GM21360 (cell line): ENCODE data around the gene DNHD1.

Experiments
- ATAC-seq: cut with Tn5 transposase; IDR thresholded peaks from one replicate; pipeline ENCODE4 v1.9.1; 2021; ENCODE audit warnings: mild to moderate bottlenecking, moderate library complexity; ENCODE audit not compliant: unreplicated experiment

DNHD1 gene

DNA sequence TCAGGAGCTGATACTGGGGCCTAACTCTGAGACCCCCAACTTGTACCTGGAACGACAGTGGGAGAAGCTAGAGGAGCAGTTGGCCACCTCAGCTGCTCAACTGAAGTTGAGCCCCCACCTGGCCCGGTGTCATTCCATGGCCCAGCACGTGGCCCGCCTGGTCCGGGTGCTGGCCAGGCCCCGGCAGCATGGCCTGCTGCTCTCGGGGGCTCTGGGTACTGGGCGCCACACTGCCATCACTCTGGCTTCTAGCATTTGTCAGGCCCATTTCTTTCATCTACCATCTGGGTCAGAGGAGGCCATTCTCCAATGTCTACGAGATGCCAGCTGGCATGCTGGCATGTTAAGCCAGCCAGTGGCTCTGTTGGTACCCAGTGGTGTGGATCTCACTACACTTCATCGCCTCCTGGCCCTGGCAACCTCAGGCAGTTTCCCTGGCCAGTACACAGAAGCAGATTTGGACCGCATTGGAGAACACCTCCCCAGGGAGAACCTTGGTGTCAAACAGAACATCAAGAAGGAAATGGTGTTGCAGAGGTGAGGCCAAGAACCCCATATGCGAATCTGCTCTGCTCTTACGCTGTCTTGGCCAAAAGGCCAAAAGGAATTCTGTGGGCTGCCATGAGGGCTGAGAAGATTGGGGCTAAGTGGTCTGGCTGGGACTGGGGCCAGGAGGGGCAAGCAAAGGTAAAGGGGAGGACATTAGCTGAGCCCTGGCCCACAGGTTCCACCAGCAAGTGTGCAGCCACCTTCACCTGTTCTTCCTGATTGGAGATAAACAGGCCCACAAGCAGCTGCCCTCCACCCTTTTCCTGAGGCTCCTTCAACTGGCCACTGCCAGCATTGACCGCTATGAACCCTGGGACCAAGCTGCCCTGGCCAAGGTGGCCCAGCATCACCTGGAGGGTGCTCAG, 60.9 kb downstream of the DNHD1 start:
- no peak for ATAC-seq

DNA sequence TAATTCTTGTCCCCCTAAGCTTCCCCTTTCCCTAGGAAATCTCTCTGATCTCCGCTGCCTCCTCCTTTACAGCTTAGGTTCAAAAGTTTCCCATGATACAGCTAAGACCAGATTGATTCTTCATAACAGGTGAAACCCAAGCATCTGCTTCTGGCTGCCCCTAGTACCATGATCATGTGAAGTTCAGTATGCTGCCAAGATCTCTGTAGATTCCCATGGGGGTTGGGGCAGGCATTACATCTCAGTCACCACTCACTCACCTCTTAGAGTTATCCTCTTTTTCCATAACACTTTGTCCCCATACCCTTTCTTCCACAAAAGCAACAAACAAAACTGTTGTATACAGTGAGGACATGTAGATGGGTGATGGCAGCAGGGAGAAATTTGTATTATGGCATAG, 62.3 kb downstream of the DNHD1 start:
- ATAC-seq = no peak

DNA sequence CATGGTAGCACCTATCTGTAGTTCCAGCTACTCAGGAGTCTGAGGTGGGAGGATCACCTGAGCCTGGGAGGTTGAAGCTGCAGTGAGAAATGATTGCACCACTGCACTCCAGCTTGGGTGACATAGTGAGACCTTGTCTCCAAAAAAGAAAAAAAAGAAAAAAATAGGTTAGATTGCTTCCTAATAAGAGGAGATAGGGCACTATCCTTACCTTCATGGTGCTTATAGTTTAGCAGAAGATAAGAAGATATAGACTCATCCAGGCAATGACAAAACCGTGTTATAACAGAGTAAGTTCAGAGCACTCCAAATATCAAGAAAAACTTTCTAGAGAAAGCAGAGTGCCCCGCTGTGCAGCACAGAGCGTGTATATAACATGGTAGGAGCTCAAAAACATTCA, 64.2 kb downstream of the DNHD1 start:
- no peak for ATAC-seq

DNA sequence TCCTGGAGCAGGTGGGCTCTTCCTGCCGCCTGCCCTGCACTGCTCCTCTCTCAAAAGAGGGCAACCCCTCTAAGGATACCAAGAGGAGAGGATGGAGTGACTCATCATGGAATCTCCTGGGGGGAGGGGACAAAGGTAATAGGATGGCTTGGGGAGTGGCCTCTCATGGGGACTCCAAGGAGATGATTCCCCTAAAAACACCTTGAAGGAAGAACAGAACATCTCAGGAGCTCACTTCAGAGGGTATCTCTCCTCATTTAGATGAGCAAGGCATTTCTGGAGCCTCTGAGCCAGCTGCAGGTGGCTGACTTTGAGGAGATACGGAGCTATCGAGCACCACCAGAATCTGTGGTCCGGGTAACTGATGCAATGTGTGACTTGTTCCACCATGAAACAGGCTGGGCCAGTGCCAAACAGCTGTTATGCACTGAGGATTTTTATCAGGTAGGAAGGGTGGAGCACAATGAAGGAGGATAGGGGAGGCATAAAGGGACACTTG, 66.1 kb downstream of the DNHD1 start:
- no peak for ATAC-seq

DNA sequence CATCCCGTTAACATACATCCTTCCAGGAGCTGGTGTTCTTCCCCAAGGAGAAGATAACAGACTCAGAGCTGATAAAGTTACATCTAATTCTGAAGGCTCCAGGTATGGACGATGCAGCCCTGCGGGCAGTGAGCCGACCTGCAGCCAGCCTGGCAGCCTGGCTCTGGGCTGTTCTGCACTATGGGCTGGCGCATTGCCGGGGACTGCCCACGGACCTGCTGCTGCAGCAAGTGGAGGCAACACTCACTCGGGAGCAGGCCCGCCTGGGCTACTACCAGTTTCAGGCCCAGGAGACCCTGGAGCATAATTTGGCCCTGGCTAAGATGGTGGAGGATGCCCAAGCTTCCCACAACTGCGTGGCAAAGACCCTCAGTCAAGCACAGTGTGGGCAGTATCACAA, 66.6 kb downstream of the DNHD1 start:
- ATAC-seq = no peak

DNA sequence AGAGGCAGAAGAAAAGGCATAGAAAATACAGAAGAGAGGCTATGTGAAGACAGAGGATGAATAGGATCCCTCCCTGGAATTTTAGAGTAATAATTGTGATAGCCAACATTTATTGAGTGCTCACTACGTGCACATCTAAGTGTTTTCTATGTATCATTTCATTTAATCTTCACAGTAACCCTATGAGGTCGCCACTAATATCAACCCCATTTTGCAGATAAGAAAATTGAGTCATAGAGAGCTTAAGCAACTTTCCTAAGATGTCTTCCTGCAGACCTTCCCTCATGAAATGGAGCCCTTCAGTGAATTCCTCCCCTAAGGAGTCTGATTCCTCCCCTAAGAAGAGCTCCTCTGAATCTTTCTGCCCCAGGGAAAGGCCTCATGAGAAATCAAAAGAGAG, 68.2 kb downstream of the DNHD1 start:
- no peak for ATAC-seq

DNA sequence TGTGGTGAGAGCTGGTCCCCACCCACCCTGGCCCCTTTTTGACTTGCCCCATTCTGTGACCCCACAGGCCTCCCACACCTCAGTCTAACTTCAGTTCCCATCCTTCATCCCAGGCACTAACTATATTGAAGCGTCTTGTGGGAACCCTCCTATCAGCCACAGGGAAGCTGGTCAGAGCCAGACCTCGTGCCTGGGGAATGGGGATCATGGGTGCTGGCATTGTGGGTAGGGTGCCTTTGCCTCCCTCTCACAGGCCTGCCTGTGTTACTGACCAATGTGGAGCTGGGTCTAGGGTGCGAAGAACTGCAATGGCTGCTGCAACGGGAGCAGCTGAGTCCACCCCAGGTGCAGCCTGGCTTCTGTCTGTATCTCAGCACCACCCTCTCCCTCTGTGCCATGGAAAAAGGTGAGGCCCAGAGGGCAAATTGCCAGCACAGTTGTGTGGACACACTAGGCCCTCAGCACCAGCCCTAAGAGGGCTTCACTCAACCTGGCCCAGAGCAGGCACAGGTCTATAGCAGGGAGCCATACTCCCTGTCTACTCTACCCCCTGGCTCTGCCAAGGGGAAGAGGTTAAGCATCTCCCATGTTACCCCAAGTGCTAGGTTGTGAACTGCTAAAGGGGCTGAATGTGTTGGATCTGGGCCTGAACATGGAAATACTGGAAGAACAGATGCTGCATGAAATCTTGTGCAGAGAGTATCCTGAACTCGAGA, 69.1 kb downstream of the DNHD1 start:
- no peak for ATAC-seq

DNA sequence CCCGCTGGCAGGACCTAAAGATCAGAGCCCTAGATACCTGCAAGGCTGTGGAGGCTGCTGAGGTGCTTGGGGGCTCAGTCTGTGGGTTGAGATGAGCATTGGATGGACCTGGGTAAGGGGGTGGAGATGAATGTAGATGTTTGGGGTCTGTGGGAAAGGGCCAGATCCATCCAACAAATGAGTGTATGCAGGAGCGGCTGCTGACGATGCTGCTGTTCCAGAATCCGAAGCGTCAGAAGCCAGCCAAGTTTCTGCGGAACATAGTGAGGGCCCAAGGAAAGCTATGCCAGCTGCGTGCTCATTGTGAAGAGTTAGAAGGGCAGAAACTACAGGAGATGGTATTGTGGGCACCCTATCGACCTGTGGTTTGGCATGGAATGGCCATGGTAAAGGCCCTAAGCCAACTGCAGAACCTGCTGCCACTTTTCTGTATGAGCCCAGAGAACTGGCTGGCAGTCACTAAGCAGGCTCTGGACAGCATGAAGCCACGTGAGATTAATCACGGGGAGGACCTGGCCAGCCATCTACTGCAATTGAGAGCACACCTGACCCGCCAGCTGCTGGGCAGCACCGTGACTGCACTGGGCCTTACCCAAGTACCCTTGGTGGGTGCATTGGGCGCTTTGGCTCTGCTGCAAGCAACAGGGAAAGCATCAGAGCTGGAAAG, 69.8 kb downstream of the DNHD1 start:
- ATAC-seq = no peak

DNA sequence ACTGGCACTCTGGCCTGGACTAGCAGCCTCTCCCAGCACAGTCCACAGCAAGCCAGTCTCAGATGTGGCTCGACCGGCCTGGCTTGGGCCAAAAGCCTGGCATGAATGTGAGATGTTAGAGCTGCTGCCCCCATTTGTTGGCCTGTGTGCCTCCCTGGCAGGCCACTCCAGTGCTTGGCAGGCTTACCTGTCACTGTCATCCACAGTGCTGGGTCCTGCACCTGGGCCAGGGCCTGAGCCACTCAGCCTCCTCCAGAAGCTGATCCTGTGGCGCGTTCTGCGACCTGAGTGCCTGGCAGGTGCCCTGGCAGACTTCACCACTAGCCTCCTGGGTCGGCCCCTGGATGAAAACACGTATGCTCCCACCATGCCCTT, 70.3 kb downstream of the DNHD1 start:
- no peak for ATAC-seq

DNA sequence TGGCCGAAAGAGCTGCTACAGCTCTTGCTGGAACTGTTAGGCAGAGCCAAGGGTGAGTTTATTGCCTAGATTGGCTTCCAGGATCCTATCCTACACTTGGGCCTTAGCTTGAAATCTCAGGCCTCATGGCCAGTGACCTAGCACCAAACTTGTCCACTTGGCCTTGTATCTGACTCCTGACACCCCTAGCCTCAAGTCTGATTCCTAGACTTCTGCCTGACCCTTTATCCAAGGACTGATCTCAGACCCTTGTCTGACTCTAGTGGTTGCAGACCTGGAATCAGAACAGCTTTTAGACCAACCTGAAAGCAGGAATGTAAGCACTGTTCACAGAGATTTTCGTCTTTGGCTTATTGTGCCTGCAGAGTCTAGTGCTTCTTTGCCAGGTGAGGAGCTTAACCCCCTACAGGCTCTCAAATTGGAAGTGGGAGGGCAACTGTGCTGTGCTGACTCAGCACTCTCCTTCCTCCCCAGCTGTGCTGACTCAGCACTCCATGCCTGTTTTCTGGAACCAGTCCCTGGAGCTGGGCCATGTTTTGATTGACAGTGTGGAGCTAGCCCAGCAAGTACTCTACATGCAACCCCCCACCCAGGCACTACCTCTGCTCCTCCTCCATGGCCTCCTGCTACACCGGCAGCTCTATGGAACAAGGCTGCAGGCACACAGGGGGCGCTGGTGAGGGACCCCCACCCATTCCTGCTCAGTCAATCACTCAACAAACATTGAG, 71.3 kb downstream of the DNHD1 start:
- ATAC-seq = no peak

DNA sequence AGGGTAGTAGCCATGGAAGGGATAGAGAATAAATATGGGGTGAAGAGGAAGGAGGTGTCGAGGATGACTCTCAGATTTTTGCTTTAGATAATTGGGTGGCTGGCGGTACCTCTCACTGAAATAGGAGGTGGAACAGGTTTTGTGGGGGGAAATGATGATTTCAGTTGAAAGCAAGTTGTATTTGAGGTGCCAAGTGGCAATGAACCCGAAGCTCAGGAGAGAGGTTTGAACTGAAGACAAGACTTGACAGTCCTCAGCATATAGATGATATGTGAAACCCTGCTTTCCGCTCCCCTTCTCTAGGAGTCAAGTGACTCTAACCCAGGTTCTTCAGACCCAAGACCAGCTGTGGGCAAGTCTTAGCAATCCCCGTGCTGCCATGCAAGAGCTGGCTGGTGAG, 72.6 kb downstream of the DNHD1 start:
- ATAC-seq = no peak

DNA sequence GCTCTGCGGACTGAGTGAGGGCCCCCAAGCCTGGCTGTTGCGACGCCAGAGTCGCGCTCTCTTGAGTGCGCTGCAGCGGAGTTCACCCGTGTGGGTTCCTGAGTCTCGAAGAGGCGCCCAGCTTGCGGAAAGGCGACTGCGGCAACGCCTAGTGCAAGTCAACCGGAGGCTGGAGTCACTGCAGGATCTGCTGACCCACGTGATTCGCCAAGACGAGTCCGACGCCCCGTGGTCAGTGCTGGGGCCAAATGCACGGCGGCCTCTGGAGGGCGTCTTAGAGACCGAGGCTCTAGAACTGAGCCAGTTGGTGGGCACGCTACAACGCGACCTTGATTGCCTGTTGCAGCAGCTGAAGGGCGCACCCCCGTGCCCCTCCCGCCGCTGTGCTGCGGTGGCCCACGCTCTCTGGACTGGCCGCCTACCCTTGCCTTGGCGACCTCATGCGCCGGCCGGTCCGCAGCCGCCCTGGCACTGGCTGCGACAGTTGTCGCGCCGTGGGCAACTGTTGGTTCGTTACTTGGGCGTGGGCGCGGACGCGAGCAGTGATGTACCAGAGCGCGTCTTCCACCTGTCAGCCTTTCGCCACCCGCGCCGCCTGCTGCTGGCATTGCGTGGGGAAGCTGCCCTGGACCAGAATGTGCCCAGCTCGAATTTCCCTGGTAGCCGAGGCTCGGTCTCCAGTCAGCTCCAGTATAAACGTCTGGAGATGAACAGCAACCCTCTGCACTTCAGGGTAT, 73.8 kb downstream of the DNHD1 start:
- ATAC-seq = no peak

DNA sequence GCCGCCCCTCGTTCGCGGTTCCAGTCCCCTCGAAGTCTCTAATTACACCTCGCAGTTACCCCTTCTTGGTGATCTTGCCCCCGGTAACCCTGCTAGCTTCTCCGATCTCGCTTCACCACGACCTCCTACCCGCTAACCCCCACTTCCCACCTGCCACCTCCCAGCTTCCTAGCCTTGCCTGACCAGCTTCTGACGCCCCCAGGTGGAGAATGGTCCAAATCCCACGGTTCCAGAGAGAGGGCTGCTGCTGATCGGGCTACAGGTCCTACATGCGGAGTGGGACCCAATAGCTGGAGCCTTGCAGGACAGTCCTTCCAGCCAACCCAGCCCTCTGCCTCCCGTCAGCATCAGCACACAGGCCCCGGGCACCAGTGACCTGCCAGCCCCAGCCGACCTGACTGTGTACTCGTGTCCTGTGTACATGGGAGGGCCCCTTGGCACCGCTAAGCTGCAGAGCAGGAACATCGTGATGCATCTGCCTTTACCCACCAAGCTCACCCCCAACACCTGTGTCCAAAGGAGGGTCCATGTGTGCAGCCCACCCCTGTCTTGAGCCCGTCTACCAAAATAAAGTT, 74.4 kb downstream of the DNHD1 start:
- ATAC-seq = no peak

DNA sequence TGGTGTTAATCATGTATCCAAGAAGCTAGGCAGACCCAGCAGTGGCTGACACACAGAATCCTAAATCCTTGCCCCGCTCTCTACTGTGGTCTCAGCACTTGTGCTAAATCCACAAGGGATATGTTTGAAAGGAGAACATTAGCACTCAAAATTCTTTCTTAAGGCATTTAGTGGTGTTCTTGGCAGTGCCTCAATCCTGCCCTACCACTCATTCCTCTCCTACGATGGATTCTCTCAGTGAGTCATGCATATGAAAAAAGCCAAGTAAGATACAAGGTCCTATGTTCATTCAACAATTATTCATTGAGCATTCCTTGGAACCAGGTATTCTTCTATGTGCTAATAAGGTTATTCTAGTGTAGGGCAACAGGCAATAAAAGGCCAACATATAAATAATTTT, 75.1 kb downstream of the DNHD1 start:
- no peak for ATAC-seq

DNA sequence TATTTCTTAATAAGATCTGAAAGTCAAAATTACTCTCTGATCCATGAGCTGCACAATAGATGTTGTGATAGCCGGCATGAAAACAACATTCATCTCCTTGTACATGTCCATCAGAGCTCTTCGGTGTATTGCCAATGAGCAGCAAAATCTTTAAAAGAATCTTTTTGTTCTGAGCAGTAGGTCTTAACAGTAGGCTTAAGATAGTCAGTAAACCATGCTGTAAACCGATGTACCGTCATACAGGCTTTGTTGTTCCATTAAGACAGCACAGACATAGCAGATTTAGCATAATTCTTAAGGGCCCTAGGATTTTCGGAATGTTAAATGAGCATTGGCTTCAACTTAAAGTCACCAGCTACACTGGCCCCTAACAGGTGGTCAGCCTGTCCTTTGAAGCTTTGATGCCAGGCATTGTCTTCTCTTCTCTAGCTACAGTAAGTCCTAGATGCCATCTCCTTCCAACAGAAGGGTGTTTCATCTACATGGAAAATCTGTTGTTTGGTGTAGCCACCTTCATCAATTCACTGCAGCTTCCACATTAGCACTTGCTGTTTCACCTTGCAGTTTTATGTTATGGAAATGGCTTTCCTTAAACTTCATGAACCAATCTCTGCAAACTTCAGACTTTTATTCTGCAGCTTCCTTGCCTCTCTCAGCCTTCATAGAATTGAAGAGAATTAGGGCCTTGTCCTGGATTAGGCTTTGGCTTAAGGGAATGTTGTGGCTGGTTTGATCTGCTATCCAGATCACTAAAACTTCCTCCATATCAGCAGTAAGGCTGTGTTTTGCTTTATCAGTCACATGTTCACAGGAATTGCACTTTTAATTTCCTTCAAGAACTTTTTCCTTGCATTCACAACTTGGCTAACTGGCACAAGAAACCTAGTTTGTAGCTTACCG, 78.0 kb downstream of the DNHD1 start:
- ATAC-seq = no peak

DNA sequence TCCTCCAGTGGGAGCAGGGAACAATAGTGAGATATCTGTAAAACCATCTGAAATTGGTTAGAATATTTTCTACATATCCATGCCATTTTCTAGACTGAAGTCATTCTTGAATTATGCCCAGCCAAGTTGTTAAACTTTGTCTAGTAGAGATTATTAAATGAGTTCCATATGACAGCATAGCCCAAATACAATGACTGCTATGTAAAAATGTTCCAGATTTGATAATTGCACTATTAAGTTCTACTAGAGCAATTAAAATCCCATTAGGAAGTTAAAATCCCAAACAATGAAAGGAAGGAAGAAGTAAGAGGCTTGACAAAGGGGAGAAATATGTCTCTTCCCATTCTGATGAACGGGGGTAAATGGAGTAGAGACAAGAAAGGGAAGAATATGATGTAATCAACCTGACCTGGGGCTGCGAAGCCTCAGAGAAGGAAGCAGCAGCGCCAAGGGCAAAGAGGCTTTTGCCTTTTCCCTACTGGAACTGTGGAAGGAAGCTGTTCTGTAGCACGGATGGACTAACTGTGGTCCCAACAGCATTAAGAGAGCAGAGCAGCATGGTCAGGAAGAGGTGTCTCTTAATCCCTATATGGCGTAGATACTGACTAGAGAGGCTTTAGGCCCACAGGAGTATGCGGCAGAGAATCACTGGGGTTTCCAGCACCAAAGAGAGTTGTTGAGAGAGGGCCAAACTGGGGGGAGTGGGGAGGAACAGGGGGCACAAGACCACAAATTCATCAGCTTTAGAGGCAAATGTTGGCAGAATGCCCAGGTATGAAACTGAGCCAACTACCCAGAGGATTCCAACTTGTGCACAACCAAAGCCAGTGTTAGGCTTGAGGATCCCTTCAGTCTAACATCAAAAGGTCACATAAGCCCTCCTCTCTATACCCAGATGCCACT, 79.6 kb downstream of the DNHD1 start:
- no peak for ATAC-seq

DNA sequence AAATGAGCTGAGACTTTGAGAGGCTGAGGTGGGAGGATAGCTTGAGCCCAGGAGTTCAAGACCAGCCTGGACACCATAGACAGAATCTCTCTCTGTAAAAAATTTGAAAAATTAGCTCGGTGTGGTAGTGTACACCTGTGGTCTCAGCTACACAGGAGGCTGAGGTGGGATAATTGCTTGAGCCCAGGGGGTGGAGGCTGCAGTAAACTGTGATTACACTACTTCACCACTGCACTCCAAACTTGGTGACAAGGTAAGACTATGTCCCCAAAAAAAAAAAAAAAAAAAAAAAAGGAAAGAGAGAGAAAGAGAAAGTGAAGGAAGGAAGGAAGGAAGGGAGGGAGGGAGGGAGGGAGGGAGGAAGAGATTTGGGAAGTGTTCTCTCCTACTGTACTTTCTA, 81.1 kb downstream of the DNHD1 start:
- no peak for ATAC-seq

DNA sequence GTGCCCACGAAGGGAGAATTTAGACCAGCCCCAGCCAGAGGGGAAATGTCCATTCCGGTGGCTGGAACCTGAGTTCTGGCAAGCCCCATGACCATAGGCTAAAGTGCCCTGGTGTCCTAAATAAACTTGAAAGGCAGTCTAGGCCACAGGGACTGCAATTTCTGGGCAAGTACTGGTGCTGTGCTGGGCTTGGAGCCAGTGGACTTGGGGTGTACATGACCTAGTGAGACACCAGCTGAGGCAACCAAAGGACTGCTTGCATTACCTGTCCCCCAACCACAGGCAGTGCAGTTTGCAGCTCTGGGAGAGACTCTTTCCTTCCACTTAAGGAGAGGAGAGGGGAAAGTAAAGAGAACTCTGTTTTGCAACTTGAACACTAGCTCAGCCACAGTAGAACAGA, 82.6 kb downstream of the DNHD1 start:
- ATAC-seq = no peak
